Endothelial cell of umbilical vein (primary cell): ENCODE data around the gene TIMM17B.

Experiments used
- CTCF ChIP-seq, 2 donors: IDR thresholded peaks; 1 replicate in 1 of 2; 2 replicates in 1 of 2; pipeline ENCODE4 v1.5.1; 2011; ENCODE audit warnings: low read length in 2 of 2, mild to moderate bottlenecking in 2 of 2, moderate library complexity in 2 of 2, control low read depth in 1 of 2, inconsistent platforms in 1 of 2, low read depth in 1 of 2; ENCODE audit not compliant: insufficient read depth in 1 of 2; ENCODE audit errors: extremely low read depth in 1 of 2
- EZH2 ChIP-seq: IDR thresholded peaks from 2 replicates; pipeline ENCODE4 v1.6.1; 2012; ENCODE audit warnings: borderline replicate concordance, low read depth, mild to moderate bottlenecking, moderate library complexity, low read length, inconsistent platforms; ENCODE audit not compliant: severe bottlenecking
- FOS ChIP-seq: IDR thresholded peaks from 2 replicates; pipeline ENCODE4 v1.6.1; 2011; ENCODE audit warnings: mild to moderate bottlenecking, low read length, moderate library complexity, borderline replicate concordance; ENCODE audit not compliant: insufficient read depth
- GATA2 ChIP-seq: IDR thresholded peaks from 2 replicates; pipeline ENCODE4 v1.7.0; 2011; ENCODE audit warnings: low read depth, mild to moderate bottlenecking, moderate library complexity, mixed read lengths, low read length; ENCODE audit not compliant: insufficient read length, insufficient read depth
- MAX ChIP-seq: IDR thresholded peaks from 2 replicates; pipeline ENCODE4 v1.6.1; 2011; ENCODE audit not compliant: insufficient read depth, insufficient read length
- MYC ChIP-seq: IDR thresholded peaks from one replicate; pipeline ENCODE4 v1.6.1; 2011; ENCODE audit warnings: mild to moderate bottlenecking, low read depth, low read length
- POLR2A ChIP-seq: IDR thresholded peaks from 2 replicates; pipeline ENCODE4 v1.6.1; 2012; ENCODE audit warnings: low read depth, mild to moderate bottlenecking, control low read depth, low read length
- POLR2AphosphoS5 ChIP-seq: IDR thresholded peaks from 2 replicates; pipeline ENCODE4 v1.6.1; 2012; ENCODE audit warnings: low read depth, mild to moderate bottlenecking, control low read depth, low read length, moderate library complexity; ENCODE audit not compliant: insufficient read depth

GRCh38 chrX:48910926-48911411, 13.4 kb upstream of the TIMM17B start:
- no peak for TF ChIP-seq GATA2
- no peak for TF ChIP-seq POLR2A
- TF ChIP-seq CTCF (IDR thresholded peaks at IDR 0.05; ENCODE audit: extremely low read depth in 1 of 2, insufficient read depth in 1 of 2, low read depth in 1 of 2, low read length in 2 of 2) = no peak
- TF ChIP-seq POLR2AphosphoS5 = no peak
- TF ChIP-seq EZH2 = no peak
- no peak for TF ChIP-seq MYC
- TF ChIP-seq MAX = no peak
- no peak for TF ChIP-seq FOS
